NCI-H128 (cell line): ENCODE data around the gene STK32C.
"Not testable (repeated sequence)": the region's sequence is repeated elsewhere in the genome, so short reads cannot be mapped to it uniquely, and the experiment has no call there.

Experiments
- DNase-seq: peaks from one replicate; lab custom pipeline; 2025; ENCODE audit not compliant: unreplicated experiment; lab: John Stamatoyannopoulos, UW

The STK32C gene

GRCh38 chr10:132307823-132308586, at the start of gene STK32C:
STK32C (minus strand) TSS chr10:132307950; CDS start chr10:132307833, 117 bp downstream.
- peak; percentile 32 for DNase-seq

DNA sequence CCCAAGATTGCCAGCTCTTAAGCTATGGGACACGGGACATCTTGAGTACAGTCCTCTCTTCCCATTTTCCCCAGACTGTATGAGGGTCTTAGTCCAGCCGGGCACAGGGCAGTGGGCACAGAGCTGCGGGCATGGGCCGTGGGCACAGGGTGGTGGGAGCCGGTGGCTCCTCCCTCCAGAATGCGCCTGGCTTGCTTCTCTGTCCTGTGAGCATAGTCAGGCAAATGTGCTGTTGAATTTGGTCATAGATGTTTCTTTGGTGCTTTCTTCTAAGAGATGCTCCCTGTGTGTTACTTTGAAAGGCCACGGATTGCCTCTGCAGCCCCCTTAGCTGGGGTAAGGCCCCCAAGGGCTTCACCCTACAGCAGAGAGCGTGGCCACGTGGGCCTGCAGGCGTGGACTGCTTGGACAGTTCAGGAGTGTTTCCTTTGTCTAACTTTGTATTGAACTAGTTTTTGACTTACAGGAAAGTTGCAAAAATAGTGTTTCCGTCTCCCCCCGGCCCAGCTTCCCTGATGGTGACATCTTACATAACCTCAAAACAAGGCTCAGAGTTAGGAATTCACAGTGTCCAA, 49.0 kb upstream of the STK32C start:
- no peak for DNase-seq

- no peak for DNase-seq
Measured at GRCh38 chr10:132355754-132356153, 48.0 kb upstream of the STK32C start.

DNA sequence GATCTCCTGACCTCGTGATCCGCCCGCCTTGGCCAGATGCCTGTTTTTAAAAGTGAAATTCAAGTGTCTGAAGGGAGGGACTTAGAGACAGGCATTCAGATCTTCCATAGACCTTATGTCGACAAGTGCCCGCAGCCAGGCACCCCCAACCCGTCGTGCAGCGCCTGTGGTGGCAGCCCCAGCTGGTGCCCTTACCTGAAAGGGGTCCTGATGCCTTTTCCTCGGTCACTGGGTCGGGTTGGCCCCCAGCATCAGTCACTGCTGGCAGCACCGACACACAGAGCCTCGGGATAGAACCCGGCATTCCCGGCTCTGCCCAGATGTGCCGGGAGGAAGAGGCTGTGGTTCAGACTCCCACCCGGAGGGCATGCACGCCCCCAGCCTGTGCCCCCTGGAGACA, 47.5 kb upstream of the STK32C start:
- no peak for DNase-seq

GRCh38 chr10:132354356-132355094, 46.8 kb upstream of the STK32C start:
- DNase-seq: no peak

GRCh38 chr10:132353456-132354355, 46.0 kb upstream of the STK32C start:
- no peak for DNase-seq

GRCh38 chr10:132352462-132353308, 44.9 kb upstream of the STK32C start:
- DNase-seq: not testable (repeated sequence)

- no peak for DNase-seq
Measured at GRCh38 chr10:132351611-132352010, 43.9 kb upstream of the STK32C start.

DNA sequence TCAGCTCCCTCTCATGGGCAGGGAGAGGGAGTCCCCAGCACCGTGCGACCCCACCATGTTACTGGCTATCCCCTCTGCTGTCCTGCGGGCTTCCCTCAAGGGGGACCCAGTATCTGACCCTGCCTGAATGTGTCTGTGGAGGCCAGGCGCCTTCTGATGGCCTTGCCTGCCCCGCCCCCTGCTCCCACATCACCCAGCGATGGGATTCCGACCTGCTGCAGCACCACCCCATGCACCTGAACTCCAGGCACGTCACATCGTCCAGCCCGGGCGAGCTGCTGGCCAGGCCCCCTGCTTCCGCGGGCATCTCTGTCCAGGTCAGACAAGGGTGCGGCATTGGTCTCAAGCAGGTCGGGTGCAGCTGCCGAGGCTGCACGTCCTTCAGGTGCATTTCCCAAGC, 43.2 kb upstream of the STK32C start:
- DNase-seq: no peak

GRCh38 chr10:132350391-132350790, 42.6 kb upstream of the STK32C start:
- DNase-seq: no peak

- DNase-seq: no peak
Measured at GRCh38 chr10:132349766-132350165, 42.0 kb upstream of the STK32C start.

DNA sequence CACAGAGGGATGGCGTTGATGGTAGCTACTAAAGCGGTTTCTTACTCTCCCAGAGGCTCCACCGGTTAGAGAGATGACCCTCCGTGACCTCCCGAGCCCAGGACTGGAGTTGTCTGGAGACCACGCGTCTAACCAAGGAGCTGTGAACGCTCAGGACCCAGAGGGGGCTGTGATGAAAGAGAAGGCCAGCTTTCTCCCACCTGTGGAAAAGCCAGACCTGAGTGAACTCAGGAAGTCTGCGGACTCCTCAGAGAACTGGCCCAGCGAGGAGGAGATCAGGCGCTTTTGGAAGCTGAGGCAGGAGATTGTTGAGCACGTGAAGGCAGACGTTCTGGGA, 40.1 kb upstream of the STK32C start:
- no peak for DNase-seq

DNA sequence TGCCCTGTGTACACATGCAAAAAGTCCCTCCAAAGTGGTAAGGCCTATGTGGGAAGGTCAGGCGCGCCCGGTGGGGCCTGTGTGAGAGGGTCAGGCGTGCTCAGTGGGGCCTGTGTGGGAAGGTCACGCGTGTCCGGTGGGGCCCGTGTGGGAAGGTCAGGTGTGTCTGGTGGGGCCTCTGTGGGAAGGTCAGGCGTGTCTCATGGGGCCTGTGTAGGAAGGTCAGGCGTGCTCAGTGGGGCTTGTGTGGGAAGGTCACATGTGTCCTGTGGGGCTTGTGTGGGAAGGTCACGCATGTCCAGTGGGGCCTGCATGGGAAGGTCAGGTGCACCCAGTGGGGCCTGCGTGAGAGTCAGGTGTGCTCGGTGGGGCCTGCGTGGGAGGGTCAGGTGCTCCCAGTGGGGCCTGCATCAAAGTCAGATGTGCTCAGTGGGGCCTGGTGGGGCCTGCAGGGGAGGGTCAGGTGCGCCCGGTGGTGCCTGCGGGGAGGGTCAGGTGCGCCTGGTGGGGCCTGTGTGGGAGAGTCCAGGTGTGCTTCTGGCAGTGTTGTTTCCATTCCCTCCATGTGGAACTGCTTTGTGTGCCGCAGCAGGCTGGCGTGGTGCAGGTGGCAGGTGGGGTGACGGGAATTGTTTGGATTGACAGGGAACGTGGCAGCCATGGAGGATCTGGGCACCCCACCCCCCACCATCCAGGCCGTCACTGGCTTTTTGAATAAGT, 39.6 kb upstream of the STK32C start:
- no peak for DNase-seq

DNA sequence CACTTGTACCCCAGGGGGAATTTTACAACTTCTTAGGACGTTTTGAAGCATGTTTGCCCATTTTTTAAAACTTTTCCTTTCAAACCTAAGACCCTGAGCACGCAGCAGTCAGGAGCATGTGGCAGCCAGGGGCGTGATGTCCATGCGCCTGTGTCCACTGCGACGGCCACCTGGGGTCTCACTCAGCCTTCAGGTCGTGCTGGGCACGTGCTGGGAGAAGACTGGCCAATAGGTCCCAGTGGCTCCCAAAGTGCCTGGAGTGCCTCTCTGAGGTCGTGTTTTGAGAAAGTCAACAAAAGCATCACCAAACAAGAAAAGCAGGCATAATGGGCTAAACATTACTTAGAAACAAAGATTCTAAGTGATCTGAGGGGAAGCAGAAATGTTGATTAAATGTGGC, 39.1 kb upstream of the STK32C start:
- no peak for DNase-seq

DNA sequence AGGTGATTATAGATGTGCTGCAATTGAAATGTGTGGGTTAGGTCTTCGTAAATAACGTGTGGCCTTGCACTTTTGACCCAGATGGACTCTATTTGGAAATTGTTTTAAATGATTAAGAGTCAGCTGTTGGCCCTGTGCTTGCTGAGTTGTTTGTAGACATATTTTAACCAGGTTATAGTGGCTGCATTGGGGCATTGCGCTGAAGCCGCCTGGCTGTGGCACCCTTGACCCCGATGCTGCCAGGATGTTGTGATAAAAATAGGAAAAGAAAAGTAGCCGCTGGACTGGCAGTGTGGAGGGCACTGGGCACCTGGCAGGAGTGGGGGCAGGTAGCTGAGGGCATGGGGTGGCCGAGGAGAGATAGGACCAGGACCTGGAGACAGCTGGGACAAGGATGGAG, 37.6 kb upstream of the STK32C start:
- DNase-seq: no peak

- DNase-seq: no peak
Measured at GRCh38 chr10:132344386-132344785, 36.6 kb upstream of the STK32C start.

DNA sequence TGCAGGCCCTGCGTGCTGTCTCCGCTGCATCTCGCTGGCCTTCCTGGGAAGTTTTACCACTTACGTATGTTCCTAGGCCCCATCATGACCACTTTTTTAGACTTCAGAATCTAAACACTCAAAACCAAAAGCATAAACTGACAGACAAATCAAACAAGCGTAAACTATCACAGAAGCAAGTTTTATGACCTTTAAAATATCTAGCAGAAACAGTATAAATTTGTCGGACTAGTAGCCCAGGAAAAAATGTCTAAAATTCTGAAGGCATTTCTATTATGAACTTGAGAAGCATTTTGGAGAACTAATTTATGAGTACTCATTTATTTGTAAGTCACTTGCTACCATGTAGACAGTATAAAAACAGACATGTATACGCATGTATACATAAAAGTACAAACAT, 34.8 kb upstream of the STK32C start:
- no peak for DNase-seq

GRCh38 chr10:132341781-132342180, 34.0 kb upstream of the STK32C start:
- DNase-seq: no peak

DNA sequence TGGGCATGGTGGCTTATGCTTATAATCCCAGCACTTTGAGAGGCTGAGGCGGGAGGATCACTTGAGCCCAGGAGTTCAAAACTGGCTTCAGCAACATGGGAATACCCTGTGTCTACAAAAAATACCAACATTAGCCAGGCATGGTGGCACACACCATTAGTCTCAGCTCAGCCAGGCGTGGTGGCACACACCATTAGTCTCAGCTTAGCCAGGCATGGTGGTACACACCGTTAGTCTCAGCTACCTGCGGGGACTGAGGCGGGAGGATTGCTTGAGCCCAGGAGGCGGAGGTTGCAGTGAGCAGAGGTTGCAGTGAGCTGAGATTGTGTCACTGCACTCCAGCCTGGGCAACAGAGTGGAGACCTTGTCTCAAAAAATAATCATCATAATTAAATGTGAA, 33.3 kb upstream of the STK32C start:
- DNase-seq: no peak

GRCh38 chr10:132339276-132339675, 31.5 kb upstream of the STK32C start:
- no peak for DNase-seq
